Glomerular visceral epithelial cell (primary cell): ENCODE data around the gene NECTIN2.
"Not testable (repeated sequence)": the region's sequence is repeated elsewhere in the genome, so short reads cannot be mapped to it uniquely, and the experiment has no call there.

Experiments
- DNase-seq: peaks from one replicate; pipeline ENCODE4 v3.0.0-alpha.2; 2016; ENCODE audit errors: extremely low spot score

Gene NECTIN2

GRCh38 chr19:44851427-44851826 lies 5.3 kb downstream of the NECTIN2 start:
- no peak for DNase-seq

DNA sequence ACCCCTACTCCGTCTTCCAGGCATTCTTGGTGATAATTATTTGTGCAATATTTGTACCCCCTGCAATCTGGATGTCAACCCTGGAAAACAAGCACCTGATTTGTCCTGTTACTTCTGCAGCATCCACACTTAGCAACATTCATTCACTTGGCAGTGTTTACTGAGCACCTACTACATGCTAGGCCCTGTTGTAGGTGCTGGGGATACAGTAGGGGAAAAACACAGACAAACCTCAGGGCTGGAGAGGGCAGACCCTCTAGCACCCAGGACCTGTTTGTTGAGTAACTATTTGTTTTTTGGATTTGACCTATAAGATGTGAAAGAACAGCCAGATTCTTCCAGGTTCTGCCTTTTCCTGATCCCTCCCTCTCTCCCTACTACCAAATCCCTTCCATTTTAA lies 9.5 kb downstream of the NECTIN2 start:
- no peak for DNase-seq

GRCh38 chr19:44856421-44857083 lies 10.5 kb downstream of the NECTIN2 start:
- no peak for DNase-seq

DNA sequence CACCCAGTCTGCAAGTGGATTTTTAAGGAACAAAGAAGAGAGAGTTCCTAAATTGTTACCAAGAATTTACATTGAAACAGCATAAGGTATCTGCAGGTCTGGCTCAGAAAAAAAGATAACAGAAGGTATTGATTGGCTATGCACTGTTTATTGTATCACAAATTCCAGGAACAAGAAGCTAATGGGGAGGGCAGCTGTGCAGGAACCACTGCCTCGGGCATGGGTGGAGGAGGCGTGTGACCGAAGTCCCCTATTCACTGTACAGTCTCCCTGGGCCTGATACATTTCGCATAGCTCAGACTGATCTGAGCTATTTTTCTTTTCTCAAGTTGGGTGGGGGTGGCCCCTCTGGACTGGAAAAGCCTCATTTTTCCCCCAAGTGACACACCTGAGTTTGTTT lies 11.7 kb downstream of the NECTIN2 start:
- no peak for DNase-seq

DNA sequence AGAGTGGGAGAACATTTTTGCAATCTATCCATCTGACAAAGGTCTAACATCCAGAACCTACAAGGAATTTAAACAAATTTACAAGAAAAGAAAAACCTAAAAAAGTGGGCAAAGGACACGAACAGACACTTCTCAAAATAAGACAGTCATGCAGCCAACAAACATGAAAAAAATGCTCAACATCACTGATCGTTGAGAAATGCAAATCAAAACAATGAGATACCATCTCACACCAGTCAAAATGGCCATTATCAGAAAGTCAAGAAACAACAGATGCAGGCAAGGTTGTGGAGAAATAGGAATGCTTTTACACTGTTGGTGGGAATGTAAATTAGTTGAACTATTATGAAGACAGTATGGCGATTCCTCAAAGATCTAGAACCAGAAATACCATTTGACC lies 15.5 kb downstream of the NECTIN2 start:
- DNase-seq, result not testable (repeated sequence)

DNA sequence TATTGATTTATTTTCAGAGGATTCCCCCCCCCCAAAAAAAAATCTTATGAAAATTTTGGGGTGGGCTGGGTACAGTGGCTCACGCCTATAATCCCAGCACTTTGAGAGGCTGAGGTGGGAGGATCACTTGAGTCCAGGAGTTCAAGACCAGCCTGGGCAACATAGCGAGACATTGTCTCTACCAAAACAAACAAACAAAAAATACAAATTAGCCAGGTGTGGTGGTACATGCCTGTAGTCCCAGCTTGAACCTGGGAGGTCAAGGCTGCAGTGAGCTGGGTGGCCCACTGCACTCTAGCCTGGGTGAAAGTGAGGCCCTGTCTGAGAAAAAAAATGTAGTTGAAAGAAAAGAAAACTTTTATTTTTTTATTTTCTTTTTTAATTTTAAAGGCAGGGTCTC lies 17.9 kb downstream of the NECTIN2 start:
- DNase-seq, result no peak

DNA sequence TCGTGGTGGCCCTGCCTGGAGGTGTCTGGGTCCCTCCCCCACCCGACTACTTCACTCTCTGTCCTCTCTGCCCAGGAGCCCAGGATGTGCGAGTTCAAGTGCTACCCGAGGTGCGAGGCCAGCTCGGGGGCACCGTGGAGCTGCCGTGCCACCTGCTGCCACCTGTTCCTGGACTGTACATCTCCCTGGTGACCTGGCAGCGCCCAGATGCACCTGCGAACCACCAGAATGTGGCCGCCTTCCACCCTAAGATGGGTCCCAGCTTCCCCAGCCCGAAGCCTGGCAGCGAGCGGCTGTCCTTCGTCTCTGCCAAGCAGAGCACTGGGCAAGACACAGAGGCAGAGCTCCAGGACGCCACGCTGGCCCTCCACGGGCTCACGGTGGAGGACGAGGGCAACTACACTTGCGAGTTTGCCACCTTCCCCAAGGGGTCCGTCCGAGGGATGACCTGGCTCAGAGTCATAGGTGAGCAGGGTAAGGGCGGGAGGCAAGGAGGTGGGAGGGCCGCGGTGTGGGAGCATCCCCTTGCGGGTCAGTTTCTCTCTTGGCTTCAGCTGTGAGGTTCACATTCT lies 19.2 kb downstream of the NECTIN2 start:
- DNase-seq, result no peak

GRCh38 chr19:44866664-44867063 lies 20.6 kb downstream of the NECTIN2 start:
- DNase-seq, result no peak

GRCh38 chr19:44867578-44867977 lies 21.5 kb downstream of the NECTIN2 start:
- DNase-seq, result no peak

- peak; percentile 91 for DNase-seq
Observed at GRCh38 chr19:44869733-44870470, 23.8 kb downstream of the NECTIN2 start.

DNA sequence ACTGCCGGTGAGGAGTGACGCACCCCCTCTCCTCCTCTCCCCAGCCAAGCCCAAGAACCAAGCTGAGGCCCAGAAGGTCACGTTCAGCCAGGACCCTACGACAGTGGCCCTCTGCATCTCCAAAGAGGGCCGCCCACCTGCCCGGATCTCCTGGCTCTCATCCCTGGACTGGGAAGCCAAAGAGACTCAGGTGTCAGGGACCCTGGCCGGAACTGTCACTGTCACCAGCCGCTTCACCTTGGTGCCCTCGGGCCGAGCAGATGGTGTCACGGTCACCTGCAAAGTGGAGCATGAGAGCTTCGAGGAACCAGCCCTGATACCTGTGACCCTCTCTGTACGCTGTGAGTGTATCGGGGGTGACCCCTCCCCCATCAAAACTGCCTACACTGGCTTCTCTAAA lies 25.7 kb downstream of the NECTIN2 start:
- DNase-seq, result no peak

DNA sequence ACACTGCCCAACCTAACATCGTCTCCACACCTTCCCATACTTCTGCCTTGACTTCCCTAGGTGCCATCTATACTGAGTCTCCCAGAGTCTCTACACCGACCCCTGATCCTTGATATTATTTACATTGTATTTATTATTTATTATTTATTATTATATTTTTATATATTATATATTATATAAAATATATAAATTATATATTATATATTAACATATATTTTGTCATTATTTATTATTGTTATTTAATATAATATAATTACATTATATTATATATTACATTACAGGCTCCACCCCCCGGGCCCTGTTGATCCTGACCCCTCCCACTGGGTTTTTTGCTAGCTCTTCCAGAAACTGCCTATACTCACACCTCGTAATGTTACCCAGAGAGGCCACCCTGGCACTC lies 26.6 kb downstream of the NECTIN2 start:
- DNase-seq, result no peak

DNA sequence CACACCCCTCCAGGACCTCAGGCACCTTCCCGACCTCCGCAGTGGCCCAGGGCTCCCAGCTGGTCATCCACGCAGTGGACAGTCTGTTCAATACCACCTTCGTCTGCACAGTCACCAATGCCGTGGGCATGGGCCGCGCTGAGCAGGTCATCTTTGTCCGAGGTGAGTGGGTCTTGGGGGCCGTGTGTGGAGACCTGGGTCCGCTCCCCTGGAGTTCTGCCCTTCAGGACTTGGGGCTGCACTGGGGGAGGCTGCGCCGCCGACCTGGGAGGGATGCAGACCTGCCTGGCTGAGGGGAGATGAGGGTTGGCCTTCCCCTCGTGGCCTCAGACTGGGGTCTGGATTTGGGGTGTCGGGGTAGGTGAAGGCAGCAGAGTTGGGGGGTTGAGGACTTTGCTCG lies 28.2 kb downstream of the NECTIN2 start:
- DNase-seq, result no peak

DNA sequence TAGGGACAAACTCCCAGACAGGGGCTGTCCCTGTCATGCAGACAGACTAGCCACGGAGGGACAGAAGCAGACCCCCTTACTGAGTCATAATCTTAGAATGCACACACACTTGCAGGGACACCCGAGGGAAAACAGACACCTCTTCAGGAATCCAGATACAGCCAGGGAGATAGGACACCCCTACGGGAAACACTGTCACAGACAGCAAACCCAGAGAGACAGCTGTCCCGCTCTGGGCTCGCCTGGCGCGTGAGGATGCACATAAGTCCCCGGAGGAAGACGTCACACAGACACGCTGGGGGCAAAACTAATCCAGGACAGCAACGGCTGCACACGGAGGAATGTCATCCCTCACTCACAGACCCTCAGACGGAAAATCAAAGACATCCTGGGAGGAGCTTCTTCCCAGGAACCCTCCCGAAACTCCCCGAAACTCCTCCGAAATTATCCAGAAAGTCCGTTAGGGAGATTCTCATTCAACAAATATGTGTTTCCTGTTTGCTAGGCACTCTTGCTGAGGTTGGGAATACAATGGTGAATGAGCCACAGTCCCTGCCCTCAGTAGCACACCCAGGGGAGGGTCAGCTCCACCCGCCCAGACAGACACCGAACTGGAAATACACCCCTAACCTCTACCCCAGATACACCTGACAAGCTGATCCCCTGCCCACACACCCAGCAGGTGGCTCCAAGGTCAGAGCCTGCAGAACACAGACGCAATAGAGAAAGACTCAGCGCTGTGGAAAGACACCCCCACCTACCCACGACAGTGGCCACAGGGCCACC lies 29.8 kb downstream of the NECTIN2 start:
- no peak for DNase-seq

DNA sequence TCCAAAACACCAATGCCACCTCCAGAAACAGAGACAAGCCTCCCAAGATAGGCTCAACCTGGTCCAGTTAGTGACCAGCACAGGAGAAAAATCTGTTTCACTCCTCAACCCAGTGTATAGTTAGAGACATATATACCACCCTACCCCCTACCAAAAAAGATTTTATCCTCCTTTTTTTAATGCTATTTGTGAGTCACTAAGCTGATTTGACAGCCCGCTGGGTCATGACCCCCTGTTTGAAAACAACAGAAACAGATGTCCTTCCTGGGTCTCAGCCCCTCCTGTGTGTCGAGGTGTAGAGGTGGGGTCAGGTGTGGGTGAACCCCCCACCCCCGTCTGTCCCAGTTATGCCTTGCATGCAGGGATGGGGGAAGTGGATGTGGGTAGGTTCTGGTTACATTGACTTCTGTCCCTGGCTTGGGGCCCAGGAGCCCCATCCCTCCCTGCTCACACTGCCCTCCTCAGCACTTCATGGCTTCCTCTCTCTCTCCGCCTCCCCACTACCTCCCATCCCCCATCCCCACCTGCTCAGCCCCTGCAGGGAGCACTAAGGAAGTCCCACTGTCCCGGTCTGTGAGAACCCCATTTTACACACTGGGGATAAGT lies 30.9 kb downstream of the NECTIN2 start:
- DNase-seq, result no peak

DNA sequence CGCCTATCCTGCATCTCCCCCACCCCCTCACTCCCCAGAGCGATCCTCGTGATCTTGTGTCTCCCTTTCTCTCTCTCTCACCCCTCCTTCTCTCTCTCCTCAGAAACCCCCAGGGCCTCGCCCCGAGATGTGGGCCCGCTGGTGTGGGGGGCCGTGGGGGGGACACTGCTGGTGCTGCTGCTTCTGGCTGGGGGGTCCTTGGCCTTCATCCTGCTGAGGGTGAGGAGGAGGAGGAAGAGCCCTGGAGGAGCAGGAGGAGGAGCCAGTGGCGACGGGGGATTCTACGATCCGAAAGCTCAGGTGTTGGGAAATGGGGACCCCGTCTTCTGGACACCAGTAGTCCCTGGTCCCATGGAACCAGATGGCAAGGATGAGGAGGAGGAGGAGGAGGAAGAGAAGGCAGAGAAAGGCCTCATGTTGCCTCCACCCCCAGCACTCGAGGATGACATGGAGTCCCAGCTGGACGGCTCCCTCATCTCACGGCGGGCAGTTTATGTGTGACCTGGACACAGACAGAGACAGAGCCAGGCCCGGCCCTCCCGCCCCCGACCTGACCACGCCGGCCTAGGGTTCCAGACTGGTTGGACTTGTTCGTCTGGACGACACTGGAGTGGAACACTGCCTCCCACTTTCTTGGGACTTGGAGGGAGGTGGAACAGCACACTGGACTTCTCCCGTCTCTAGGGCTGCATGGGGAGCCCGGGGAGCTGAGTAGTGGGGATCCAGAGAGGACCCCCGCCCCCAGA lies 32.2 kb downstream of the NECTIN2 start:
- no peak for DNase-seq

- no peak for DNase-seq
Observed at GRCh38 chr19:44879309-44880065, 33.4 kb downstream of the NECTIN2 start.

DNA sequence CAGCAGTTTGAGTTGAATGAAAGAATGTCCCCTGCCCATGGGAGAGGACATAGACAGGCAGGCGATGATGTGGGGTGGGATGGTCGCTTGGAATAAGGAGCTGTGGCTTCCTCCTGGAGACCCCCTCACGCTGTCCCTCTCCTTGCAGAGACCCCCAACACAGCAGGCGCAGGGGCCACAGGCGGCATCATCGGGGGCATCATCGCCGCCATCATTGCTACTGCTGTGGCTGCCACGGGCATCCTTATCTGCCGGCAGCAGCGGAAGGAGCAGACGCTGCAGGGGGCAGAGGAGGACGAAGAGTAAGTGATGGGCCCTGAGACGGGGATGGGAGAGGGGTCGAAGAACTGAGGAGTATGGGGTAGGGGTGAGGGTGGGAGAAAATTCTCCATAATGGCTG lies 36.0 kb downstream of the NECTIN2 start:
- no peak for DNase-seq

DNA sequence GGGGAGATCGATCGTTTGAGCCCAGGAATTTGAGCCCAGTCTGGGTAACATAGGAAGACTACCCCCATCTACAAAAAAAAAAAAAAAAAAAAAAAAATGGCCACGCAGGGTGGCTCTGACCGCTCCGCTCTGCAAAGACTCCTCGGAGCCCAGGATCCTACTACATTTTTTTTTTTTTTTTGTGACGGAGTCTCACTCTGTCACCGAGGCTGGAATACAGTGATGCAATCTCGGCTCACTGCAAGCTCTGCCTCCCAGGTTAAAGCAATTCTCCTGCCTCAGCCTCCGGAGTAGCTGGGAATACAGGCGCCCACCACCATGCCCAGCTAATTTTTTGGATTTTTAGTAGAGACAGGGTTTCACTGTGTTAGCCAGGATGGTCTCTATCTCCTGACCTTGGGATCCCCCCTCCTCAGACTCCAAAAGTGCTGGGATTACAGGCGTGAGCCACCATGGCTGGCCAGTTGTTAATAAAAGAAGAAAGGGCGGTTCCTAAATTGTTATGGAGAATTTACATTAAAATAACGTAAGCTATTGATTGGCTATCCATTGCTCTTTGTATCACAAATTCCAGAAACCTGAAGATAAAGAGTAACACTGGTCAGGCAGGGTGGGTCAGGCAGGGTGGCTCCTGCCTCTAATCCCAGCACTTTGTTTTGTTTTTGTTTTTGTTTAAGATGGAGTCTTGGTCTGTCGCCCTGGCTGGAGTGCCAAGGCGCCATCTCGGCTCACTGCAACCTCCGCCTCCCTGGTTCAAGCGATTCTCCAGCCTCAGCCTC lies 36.7 kb downstream of the NECTIN2 start:
- not testable (repeated sequence) for DNase-seq

DNA sequence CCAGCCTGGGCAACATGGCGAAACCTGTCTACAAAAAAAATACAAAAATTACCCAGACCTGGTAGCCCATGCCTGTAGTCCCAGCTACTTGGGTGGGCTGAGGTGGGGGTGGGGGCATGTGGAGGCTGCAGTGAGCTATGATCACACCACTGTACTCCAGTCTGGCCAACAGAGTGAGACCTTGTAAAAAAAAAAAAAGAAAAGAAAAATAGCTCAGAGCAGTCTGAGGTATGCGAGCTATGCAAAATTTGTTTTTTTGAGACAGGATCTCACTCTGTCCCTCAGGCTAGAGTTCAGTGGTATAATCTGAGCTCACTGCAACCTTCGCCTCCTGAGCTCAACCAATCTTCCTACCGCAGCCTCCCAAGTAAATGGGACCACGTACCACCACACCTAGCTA lies 37.8 kb downstream of the NECTIN2 start:
- DNase-seq, result no peak
